Measurements from ENCODE around the gene SWAP70. TPM values are rescaled to one million over a fixed set of nuclear protein-coding genes. Genes with fewer than 3 reads are reported as not detected.

The SWAP70 gene
- total and polyA plus RNA-seq, 10 of the 15 experiments (the other 5 are each of a cell fraction or from before 2014, with no cell fraction given), result 20.6 to 62.4 (median 41.7) TPM

GRCh38 chr11:9704037-9704436 is 40.2 kb downstream of the SWAP70 start:
- DNase-seq (ENCODE audit: low read depth, low spot score) (no peak), FAIRE-seq (no peak), ATAC-seq (no peak)
- H3K36me3 ChIP-seq (ENCODE audit: control insufficient read depth in 2 of 2, insufficient read depth in 2 of 2, low read length in 1 of 2), result peaks cover 0 to 4% of the 10 kb centered on the region in 2 experiments; a peak in 3 of 4 replicates
- in situ Hi-C loops (cut with MboI), result no loop called here
- no peaks in the 10 kb centered on the region for H4K20me1 ChIP-seq (ENCODE audit: control insufficient read depth, insufficient read depth)
- no peak for TF ChIP-seq CEBPZ (IDR thresholded peaks at IDR 0.05; ENCODE audit: low read depth, low read length)
- no peak for TF ChIP-seq RELB (IDR thresholded peaks at IDR 0.05; ENCODE audit: low read depth)
- no peak for TF ChIP-seq RAD21 (IDR thresholded peaks at IDR 0.05; ENCODE audit: insufficient read depth, low read depth, low read length)
- TF ChIP-seq RB1 (IDR thresholded peaks at IDR 0.05; ENCODE audit: borderline replicate concordance), result no peak
- TF ChIP-seq RELA (IDR thresholded peaks at IDR 0.05; ENCODE audit: borderline replicate concordance, partially characterized antibody), result no peak
- no peaks in the 10 kb centered on the region for H3K27me3 ChIP-seq (replicated peaks in 1 of 2; ENCODE audit: control insufficient read depth in 2 of 2, insufficient read depth in 2 of 2, low read length in 1 of 2)
- ChIA-PET POLR2A (no interaction called here), RAD21 (ENCODE audit: unreplicated experiment) (no interaction called here), SMC1A (ENCODE audit: uncharacterized antibody, unreplicated experiment) (interaction anchor here (1.2 kb wide), 1 partner anchor 13 kb away, joined by 4 read pairs; no protein-coding TSS in a partner anchor), CTCF (interaction anchor here (1.3 kb wide), 1 partner anchor 12 kb away, joined by 3 read pairs; no protein-coding TSS in a partner anchor)
- H3K4me1 ChIP-seq (ENCODE audit: control insufficient read depth, insufficient read depth, low read length), result peaks cover 19% of the 10 kb centered on the region
- no peak overlapping the region for H2AFZ ChIP-seq (ENCODE audit: control insufficient read depth, low read depth, low read length)
- no peak overlapping the region for H3K9ac ChIP-seq (ENCODE audit: control insufficient read depth, insufficient read depth, low read length)
- H3K4me2 ChIP-seq (ENCODE audit: control insufficient read depth, insufficient read depth), result no peak overlapping the region
- H3K9me3 ChIP-seq (replicated peaks; ENCODE audit: control insufficient read depth, insufficient read depth, low read length), result no peaks in the 10 kb centered on the region; the same call in 2 of the 3 replicates
- no peak overlapping the region for H3K4me3 ChIP-seq
- H3K27ac ChIP-seq (ENCODE audit: control insufficient read depth, insufficient read depth), result no peak overlapping the region
- intact Hi-C loops (cut with micrococcal nuclease; ENCODE audit: unreplicated experiment), result no loop called here
- BruUV-seq (replicated peaks), result no TSS peak
- H3K79me2 ChIP-seq (ENCODE audit: control insufficient read depth, insufficient read depth, low read length), result peaks cover 51% of the 10 kb centered on the region
- WGBS (ENCODE audit: insufficient coverage, insufficient replicate concordance, low lambda C conversion rate, missing lambda C conversion rate), result 100% methylated on average over 1 of the region's 1 CpG

Measured in GM12878 (cell line).